IMR-90 (cell line): ENCODE measurements around the gene LDHA. TPM values are rescaled to one million over a fixed set of nuclear protein-coding genes. Genes with fewer than 3 reads are reported as not detected.

Source experiments
- ATAC-seq: fragments of 200-7000 bp; cut with Tn5 transposase; 2 replicates; pipeline ENCODE4 v1.9.1; 2020; ENCODE audit warnings: low read depth, mild to moderate bottlenecking, moderate library complexity
- BruUV-seq: library from RNA; stranded (reverse); fragments of 400-500 nt; replicated peaks from 2 replicates; lab custom pipeline; 2021; lab: Mats Ljungman, UMichigan
- CTCF ChIA-PET: fragments of 300-600 bp; formaldehyde crosslinking; extraction: SDS; loops from one replicate; lab custom pipeline; 2021; ENCODE audit warnings: antibody characterized with exemption; lab: Yijun Ruan, JAX
- POLR2A ChIA-PET: fragments of 300-600 bp; sonication (Branson Sonifier 250); formaldehyde crosslinking; loops from one replicate; lab custom pipeline; 2022; ENCODE audit warnings: antibody characterized with exemption; ENCODE audit not compliant: unreplicated experiment; lab: Charles Lee
- DNase-seq: peaks from one replicate; pipeline ENCODE4 v3.0.0; 2013
- H2AFZ ChIP-seq: replicated peaks from 2 replicates; pipeline ENCODE3; 2013; ENCODE audit warnings: low read length, mild to moderate bottlenecking; ENCODE audit not compliant: poor library complexity
- H2AK5ac ChIP-seq: 2 replicates; pipeline ENCODE4 v1.6.1; 2013; ENCODE audit warnings: low read depth, low read length, inconsistent platforms
- H2AK9ac ChIP-seq: replicated peaks from 2 replicates; pipeline ENCODE3; 2013; ENCODE audit warnings: mild to moderate bottlenecking, low read depth, low read length, moderate library complexity; ENCODE audit not compliant: poor library complexity
- H2BK120ac ChIP-seq: 2 replicates; pipeline ENCODE4 v1.6.1; 2013; ENCODE audit warnings: low read depth, low read length, inconsistent platforms
- H2BK15ac ChIP-seq: 3 replicates; pipeline ENCODE4 v1.6.1; 2013; ENCODE audit warnings: low read depth, low read length, inconsistent platforms
- H2BK20ac ChIP-seq: 2 replicates; pipeline ENCODE4 v1.6.1; 2013; ENCODE audit warnings: low read depth, mild to moderate bottlenecking, inconsistent platforms, low read length, moderate library complexity
- H2BK5ac ChIP-seq: 2 replicates; pipeline ENCODE4 v1.6.1; 2013; ENCODE audit warnings: mild to moderate bottlenecking, low read depth, low read length, inconsistent platforms; ENCODE audit not compliant: poor library complexity, severe bottlenecking
- H3K14ac ChIP-seq: replicated peaks from 2 replicates; pipeline ENCODE4 v1.6.1; 2013; ENCODE audit warnings: low read depth, low read length, inconsistent platforms
- H3K18ac ChIP-seq: 2 replicates; pipeline ENCODE4 v1.6.1; 2013; ENCODE audit warnings: low read depth, low read length, control low read depth
- H3K23ac ChIP-seq: 2 replicates; pipeline ENCODE4 v1.6.1; 2013; ENCODE audit warnings: low read depth, low read length, inconsistent platforms
- H3K27ac ChIP-seq: 2 replicates; pipeline ENCODE4 v1.5.1; 2013; ENCODE audit warnings: mild to moderate bottlenecking, control low read depth, low read length; ENCODE audit not compliant: insufficient read depth
- H3K27me3 ChIP-seq: 2 replicates; pipeline ENCODE4 v1.6.1; 2013; ENCODE audit warnings: low read length; ENCODE audit not compliant: control insufficient read depth, insufficient read depth
- H3K36me3 ChIP-seq: 2 replicates; pipeline ENCODE4 v1.6.1; 2013; ENCODE audit warnings: low read length, mixed read lengths; ENCODE audit not compliant: control insufficient read depth, insufficient read depth
- H3K4ac ChIP-seq: 2 replicates; pipeline ENCODE4 v1.6.1; 2013; ENCODE audit warnings: low read depth, low read length, inconsistent platforms
- H3K4me1 ChIP-seq: 2 replicates; pipeline ENCODE4 v1.6.1; 2013; ENCODE audit warnings: low read length, mixed read lengths; ENCODE audit not compliant: control insufficient read depth, insufficient read depth
- H3K4me2 ChIP-seq: 2 replicates; pipeline ENCODE4 v1.6.1; 2013; ENCODE audit warnings: low read depth, mild to moderate bottlenecking, control low read depth, low read length, moderate library complexity
- H3K4me3 ChIP-seq: 2 replicates; pipeline ENCODE4 v1.5.1; 2013; ENCODE audit warnings: low read depth, mild to moderate bottlenecking, control low read depth, low read length, moderate library complexity; ENCODE audit not compliant: insufficient read depth
- H3K56ac ChIP-seq: 2 replicates; pipeline ENCODE4 v1.6.1; 2013; ENCODE audit warnings: low read length, inconsistent platforms; ENCODE audit not compliant: insufficient read depth; ENCODE audit errors: extremely low read depth
- H3K79me1 ChIP-seq, 2 experiments: 2 replicates each; pipeline ENCODE4 v1.6.1; 2013; ENCODE audit warnings: low read length in 2 of 2, inconsistent platforms in 1 of 2, low read depth in 1 of 2
- H3K9ac ChIP-seq: 2 replicates; pipeline ENCODE4 v1.6.1; 2013; ENCODE audit warnings: low read depth, low read length, control low read depth
- H3K9me1 ChIP-seq: 2 replicates; pipeline ENCODE4 v1.6.1; 2013; ENCODE audit warnings: low read length, inconsistent platforms; ENCODE audit not compliant: insufficient read depth
- H3K9me3 ChIP-seq: 2 replicates; pipeline ENCODE4 v1.6.1; 2013; ENCODE audit warnings: low read length; ENCODE audit not compliant: control insufficient read depth, insufficient read depth
- H4K20me1 ChIP-seq: 2 replicates; pipeline ENCODE4 v1.6.1; 2013; ENCODE audit warnings: low read length, inconsistent platforms; ENCODE audit not compliant: insufficient read depth
- H4K5ac ChIP-seq: 2 replicates; pipeline ENCODE4 v1.6.1; 2013; ENCODE audit warnings: mild to moderate bottlenecking, low read depth, low read length, control low read depth
- H4K8ac ChIP-seq, 2 experiments: 2 replicates each; pipeline ENCODE4 v1.6.1; 2013; ENCODE audit warnings: low read depth in 2 of 2, low read length in 2 of 2, control low read depth in 1 of 2, inconsistent platforms in 1 of 2
- H4K91ac ChIP-seq: 2 replicates; pipeline ENCODE4 v1.6.1; 2013; ENCODE audit warnings: low read depth, low read length, inconsistent platforms; ENCODE audit not compliant: insufficient read depth
- BHLHE40 ChIP-seq: fragments of 150-350 bp; IDR thresholded peaks from 2 replicates; pipeline ENCODE4 v1.6.1; 2016; ENCODE audit warnings: mild to moderate bottlenecking, low read depth, low read length
- CEBPB ChIP-seq: IDR thresholded peaks from 2 replicates; pipeline ENCODE4 v1.6.1; 2012; ENCODE audit warnings: low read depth, low read length, improper control_type of control experiment
- CTCF ChIP-seq: conservative IDR thresholded peaks from 2 replicates; pipeline ENCODE4 v1.5.1; 2012; ENCODE audit warnings: mild to moderate bottlenecking, low read depth, low read length, improper control_type of control experiment
- NFE2L2 ChIP-seq: fragments of 150-350 bp; IDR thresholded peaks from 2 replicates; pipeline ENCODE4 v1.6.1; 2016; ENCODE audit warnings: low read depth, mild to moderate bottlenecking, low read length
- POLR2A ChIP-seq: IDR thresholded peaks from 2 replicates; pipeline ENCODE4 v1.6.1; 2012; ENCODE audit warnings: mild to moderate bottlenecking, low read depth, low read length
- RAD21 ChIP-seq: IDR thresholded peaks from 2 replicates; pipeline ENCODE4 v1.6.1; 2012; ENCODE audit warnings: low read length, improper control_type of control experiment
- SMC3 ChIP-seq: fragments of 150-350 bp; IDR thresholded peaks from 2 replicates; pipeline ENCODE4 v1.6.1; 2016; ENCODE audit warnings: low read depth, mild to moderate bottlenecking, antibody characterized with exemption, low read length, moderate library complexity
- USF2 ChIP-seq: fragments of 150-350 bp; IDR thresholded peaks from 2 replicates; pipeline ENCODE4 v1.6.1; 2017; ENCODE audit warnings: mild to moderate bottlenecking, antibody characterized with exemption, low read length, low read depth
- WGBS, 2 experiments: methylation state at CpG; one replicate each; pipeline versions ENCODE4 v1.1.5 to v1.1.7; 2013; ENCODE audit warnings: missing lambda C conversion rate in 2 of 2; ENCODE audit not compliant: insufficient read length in 1 of 2; ENCODE audit errors: extremely low coverage in 2 of 2; 5-methylcytosine and 5-hydroxymethylcytosine counted together
- dilution Hi-C: fragments of 300-500 bp; cut with HindIII; formaldehyde crosslinking; loops from one replicate; pipeline ENCODE4 v1.14.3; 2018; ENCODE audit warnings: low sequenced_read_pairs; ENCODE audit not compliant: unreplicated experiment
- in situ Hi-C: fragments of 300-500 bp; cut with MboI; formaldehyde crosslinking; loops from 3 replicates; pipeline ENCODE4 v1.14.3; 2019; ENCODE audit warnings: low sequenced_read_pairs, inconsistent platforms, mixed read lengths
- intact Hi-C: fragments of 100-400 bp; cut with micrococcal nuclease; formaldehyde crosslinking; loops from 2 replicates; pipeline ENCODE4 v1.10.0; 2022
- polyA plus RNA-seq, 3 experiments: library from polyadenylated mRNA; depleted of rRNA; stranded (reverse); fragments of >200 nt; gene quantifications; 2 replicates each; pipeline ENCODE4 v1.2.3, GENCODE V29; 2012; ENCODE audit warnings: low replicate concordance in 1 of 3
- total RNA-seq: library from RNA; depleted of rRNA; stranded (reverse); fragments of >200 nt; gene quantifications from 2 replicates; pipeline ENCODE4 v1.2.3, GENCODE V29; 2012

Gene LDHA
- total and polyA plus RNA-seq, 2 of the 4 experiments (the other 2 are of a cell fraction): 1,735 to 1,813 TPM

- Histone ChIP-seq H3K4ac (no peak overlapping the region), H3K4me3 (no peak overlapping the region), H3K9me3 (no peaks in the 10 kb centered on the region), H4K8ac (no peak overlapping the region), H4K5ac (no peak overlapping the region), H3K9ac (no peak overlapping the region), H2AK9ac (no peak overlapping the region), H3K9me1 (no peaks in the 10 kb centered on the region; the same call in 1 of the 2 replicates), H3K27me3 (no peaks in the 10 kb centered on the region), H2AK5ac (no peak overlapping the region), H3K18ac (no peak overlapping the region), H2BK15ac (no peak overlapping the region), H4K91ac (no peak overlapping the region), H3K14ac (no peak overlapping the region), H3K27ac (no peak overlapping the region), H3K4me1 (peaks cover 2% of the 10 kb centered on the region), H3K4me2 (no peak overlapping the region), H2AFZ (no peak overlapping the region), H2BK120ac (no peak overlapping the region), H3K36me3 (peaks cover 63% of the 10 kb centered on the region), H3K79me1 (peaks cover 21 to 29% of the 10 kb centered on the region in 2 experiments), H3K56ac (no peak overlapping the region), H2BK20ac (no peak overlapping the region), H4K20me1 (peaks cover 88% of the 10 kb centered on the region), H2BK5ac (no peak overlapping the region), H3K23ac (no peak overlapping the region)
- BruUV-seq: no TSS peak
- WGBS, 2 experiments: no CpG with 5 or more reads among the region's 4 CpGs
- ATAC-seq: no peak
- ChIA-PET CTCF (interaction anchor here (0.6 to 1.1 kb wide), 3 partner anchors 8 to 83 kb away, joined by 3 to 4 read pairs (median 3); partner anchors contain the start of gene LDHC), POLR2A (interaction anchor here (0.6 kb wide), 2 partner anchors 10 to 87 kb away, joined by 3 to 4 read pairs; partner anchors contain the start of gene LDHA)
- in situ Hi-C loops: no loop called here
- dilution Hi-C loops: no loop called here
- no peak for DNase-seq
- no peak for TF ChIP-seq CEBPB
- no peak for TF ChIP-seq RAD21
- no peak for TF ChIP-seq BHLHE40
- no peak for TF ChIP-seq NFE2L2
- TF ChIP-seq SMC3: no peak
- TF ChIP-seq CTCF: no peak
- TF ChIP-seq POLR2A: no peak
- TF ChIP-seq USF2: no peak
- intact Hi-C loops: loop anchor here (10.0 kb wide), 1 partner anchor 101 kb away; no protein-coding TSS in a partner anchor
Observed at GRCh38 chr11:18404062-18404461, 9.7 kb downstream of the LDHA start.
